H54 (cell line): Measurements from ENCODE around the gene SMIM33.
A peak's percentile ranks its signal among the peaks of the same experiment; 100 is the strongest.

ENCODE experiments used
- DNase-seq: peaks from one replicate; pipeline ENCODE4 v3.0.0; 2011; ENCODE audit warnings: low spot score, mixed read lengths; ENCODE audit not compliant: insufficient read length
- FAIRE-seq: peaks from 3 replicates; lab custom pipeline; 2011; peaks lifted over from hg19 to GRCh38; lab: Jason Lieb, UNC
- POLR2A ChIP-seq: IDR thresholded peaks from 2 replicates; pipeline ENCODE4 v1.6.1; 2011; ENCODE audit warnings: low read depth, mild to moderate bottlenecking, low read length

Gene SMIM33

DNA sequence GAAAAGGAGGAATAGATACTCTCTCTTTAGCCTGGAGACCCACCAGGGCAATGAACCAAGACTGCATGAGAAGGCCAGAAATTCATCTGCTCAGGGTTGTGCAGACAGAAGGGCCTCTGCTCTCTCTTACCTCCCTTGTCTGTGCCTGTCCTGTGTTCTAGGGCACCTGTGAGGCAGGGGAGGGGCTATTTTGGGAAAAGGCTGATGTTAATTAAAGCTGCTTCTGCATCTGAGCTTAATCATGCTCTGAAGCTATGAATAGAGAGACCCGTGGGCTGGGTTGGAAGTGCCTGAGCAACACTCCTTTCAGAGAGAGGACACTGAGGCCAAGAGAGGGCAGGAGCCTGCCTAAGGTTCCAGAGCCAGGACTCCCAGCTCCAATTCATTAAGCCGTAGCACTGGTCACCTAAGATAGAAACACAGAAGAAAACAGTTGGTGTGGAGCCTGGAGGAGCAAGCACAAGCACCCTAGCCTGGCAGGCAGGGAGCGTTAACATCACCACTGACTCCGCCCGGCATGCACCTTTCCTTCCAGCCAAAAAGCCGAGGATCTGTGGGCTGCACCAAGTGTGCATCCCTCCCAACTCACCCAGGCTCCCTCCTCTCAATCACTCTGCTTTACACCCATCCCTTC lies 43.2 kb downstream of the SMIM33 start:
- FAIRE-seq (no peak), DNase-seq (no peak)
- TF ChIP-seq POLR2A, result no peak

DNA sequence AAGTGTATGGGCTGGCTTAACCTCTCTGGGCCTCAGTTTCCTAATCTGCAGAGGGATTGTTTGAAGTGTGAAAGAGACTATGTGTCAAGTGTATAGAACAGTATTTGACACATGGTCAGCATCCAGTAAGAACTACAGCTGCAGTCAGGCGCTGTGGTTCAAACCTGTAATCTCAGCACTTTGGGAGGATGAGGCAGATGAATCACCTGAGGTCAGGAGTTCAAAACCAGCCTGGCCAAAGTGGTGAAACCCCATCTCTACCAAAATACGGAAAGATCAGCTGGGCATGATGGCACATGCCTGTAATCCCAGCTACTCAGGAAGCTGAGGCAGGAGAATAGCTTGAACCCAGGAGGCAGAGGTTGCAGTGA lies 43.7 kb downstream of the SMIM33 start:
- no peak for FAIRE-seq
- no peak for TF ChIP-seq POLR2A
- DNase-seq, result no peak

DNA sequence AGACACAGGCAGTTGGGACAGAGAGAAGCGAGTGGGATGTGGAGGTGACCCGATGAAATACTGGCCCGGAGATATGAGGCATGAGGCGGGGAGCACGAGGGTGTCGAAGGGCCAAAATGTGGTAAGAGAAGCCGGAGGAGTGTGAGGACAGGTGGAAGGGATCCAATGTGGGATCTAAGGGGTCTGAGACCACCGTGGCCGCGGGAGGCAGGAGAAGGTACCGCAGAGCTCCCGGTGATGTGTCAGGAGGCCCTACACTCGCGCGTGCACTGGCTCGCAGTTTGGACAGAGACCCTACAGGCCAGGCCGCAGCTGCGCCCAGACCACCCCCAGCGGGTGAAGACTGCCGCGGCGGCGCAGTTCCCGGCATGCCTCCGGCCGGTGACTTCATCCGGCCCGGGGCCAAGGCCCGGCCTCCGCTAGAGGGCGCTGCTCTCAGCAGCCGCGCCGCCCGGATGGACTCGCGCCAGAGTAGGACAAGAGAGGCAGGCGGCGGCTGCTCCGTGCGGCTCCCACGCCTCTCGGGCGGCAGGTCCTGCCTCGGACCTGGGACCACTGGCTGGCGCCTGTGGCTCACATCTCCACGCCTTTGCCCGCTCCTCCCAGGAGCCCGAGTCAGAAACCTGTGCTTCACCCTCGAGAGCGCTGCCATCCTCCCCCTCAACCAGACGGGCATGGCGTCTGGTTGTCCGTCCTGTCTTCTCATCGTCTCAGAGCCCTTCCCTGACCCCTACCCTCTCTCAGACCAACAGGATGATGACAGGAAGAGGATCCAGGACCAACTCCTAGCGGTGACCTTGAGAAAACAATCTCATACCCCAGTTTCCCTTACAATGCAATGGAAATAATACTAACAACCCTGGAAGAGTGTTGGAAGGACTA lies 47.1 kb downstream of the SMIM33 start:
- peak; percentile 71 for TF ChIP-seq POLR2A
- DNase-seq (peak; percentile 87), FAIRE-seq (no peak)
